ENCODE results near the gene CIC. TPM values are rescaled to one million over a fixed set of nuclear protein-coding genes. Genes with fewer than 3 reads are reported as not detected.

The CIC gene
- total RNA-seq, 1 experiment from 2014 or later, result 13.0 TPM

- Histone ChIP-seq H3K4me1 (replicated peaks) (peaks cover 50% of the 10 kb centered on the region), H3K9me3 (replicated peaks) (0 out of 2 replicates have a peak, but pooled peaks cover 2% of the 10 kb centered on the region), H3K27ac (peak overlapping the region; percentile 60), H3K36me3 (peaks cover 29% of the 10 kb centered on the region), H3K27me3 (replicated peaks) (no peaks in the 10 kb centered on the region), H3K4me3 (peak overlapping the region; percentile 54)
- DNase-seq (ENCODE audit: low read depth in 1 of 2, low spot score in 2 of 2), result peak; percentile 89 to 92
Measured at GRCh38 chr19:42279902-42280814, 11.1 kb downstream of the CIC start.

- no peak for DNase-seq (ENCODE audit: low read depth in 1 of 2, low spot score in 2 of 2)
- H3K36me3 ChIP-seq, result peaks cover 31% of the 10 kb centered on the region
- peak overlapping the region; percentile 60 for H3K27ac ChIP-seq
- no peaks in the 10 kb centered on the region for H3K27me3 ChIP-seq (replicated peaks)
- H3K4me1 ChIP-seq (replicated peaks), result peaks cover 56% of the 10 kb centered on the region
- peak overlapping the region; percentile 54 for H3K4me3 ChIP-seq
- 0 out of 2 replicates have a peak, but pooled peaks cover 2% of the 10 kb centered on the region for H3K9me3 ChIP-seq (replicated peaks)
Measured at GRCh38 chr19:42280815-42281145, 11.7 kb downstream of the CIC start.

- Histone ChIP-seq H3K4me3 (peak overlapping the region; percentile 22), H3K9me3 (replicated peaks) (0 out of 2 replicates have a peak, but pooled peaks cover 2% of the 10 kb centered on the region), H3K36me3 (peaks cover 29% of the 10 kb centered on the region), H3K27ac (peak overlapping the region; percentile 56), H3K4me1 (replicated peaks) (peaks cover 56% of the 10 kb centered on the region), H3K27me3 (replicated peaks) (no peaks in the 10 kb centered on the region)
- DNase-seq (ENCODE audit: low read depth in 1 of 2, low spot score in 2 of 2), result peak; percentile 67 to 72
Measured at GRCh38 chr19:42281146-42281826, 12.2 kb downstream of the CIC start.

- peak overlapping the region; percentile 56 for H3K27ac ChIP-seq
Measured at GRCh38 chr19:42281827-42282762, 13.0 kb downstream of the CIC start.

GRCh38 chr19:42282819-42283187, 13.8 kb downstream of the CIC start:
- Histone ChIP-seq H3K4me3 (no peak overlapping the region), H3K4me1 (replicated peaks) (peaks cover 56% of the 10 kb centered on the region)

More at GRCh38 chr19:42281827-42282762, 13.0 kb downstream of the CIC start:
- H3K36me3 ChIP-seq, result peaks cover 25% of the 10 kb centered on the region
- peak in 1 of 2 experiments; percentile 61 for DNase-seq (ENCODE audit: low read depth in 1 of 2, low spot score in 2 of 2)
- H3K27me3 ChIP-seq (replicated peaks), result no peaks in the 10 kb centered on the region
- peaks cover 56% of the 10 kb centered on the region for H3K4me1 ChIP-seq (replicated peaks)
- peak overlapping the region; percentile 22; the same call in 1 of the 2 replicates for H3K4me3 ChIP-seq
- H3K9me3 ChIP-seq (replicated peaks), result 0 out of 2 replicates have a peak, but pooled peaks cover 2% of the 10 kb centered on the region

GRCh38 chr19:42283188-42284065, 14.4 kb downstream of the CIC start:
- peak overlapping the region; percentile 78 for H3K27ac ChIP-seq
- 0 out of 2 replicates have a peak, but pooled peaks cover 2% of the 10 kb centered on the region for H3K9me3 ChIP-seq (replicated peaks)
- peak overlapping the region; percentile 92 for H3K4me3 ChIP-seq
- peaks cover 33% of the 10 kb centered on the region for H3K36me3 ChIP-seq
- peak; percentile 74 to 95 for DNase-seq (ENCODE audit: low read depth in 1 of 2, low spot score in 2 of 2)
- peaks cover 56% of the 10 kb centered on the region for H3K4me1 ChIP-seq (replicated peaks)
- no peaks in the 10 kb centered on the region for H3K27me3 ChIP-seq (replicated peaks)

More at GRCh38 chr19:42282819-42283187, 13.8 kb downstream of the CIC start:
- Histone ChIP-seq H3K9me3 (replicated peaks) (0 out of 2 replicates have a peak, but pooled peaks cover 2% of the 10 kb centered on the region), H3K27ac (no peak overlapping the region), H3K36me3 (peaks cover 27% of the 10 kb centered on the region), H3K27me3 (replicated peaks) (no peaks in the 10 kb centered on the region)
- DNase-seq (ENCODE audit: low read depth in 1 of 2, low spot score in 2 of 2), result no peak

- H3K4me1 ChIP-seq (replicated peaks), result peaks cover 53% of the 10 kb centered on the region
- H3K9me3 ChIP-seq (replicated peaks), result 0 out of 2 replicates have a peak, but pooled peaks cover 2% of the 10 kb centered on the region
- peak overlapping the region; percentile 92 for H3K4me3 ChIP-seq
- H3K27me3 ChIP-seq (replicated peaks), result no peaks in the 10 kb centered on the region
- peaks cover 39% of the 10 kb centered on the region for H3K36me3 ChIP-seq
- peak; percentile 25 to 82 for DNase-seq (ENCODE audit: low read depth in 1 of 2, low spot score in 2 of 2)
- peak overlapping the region; percentile 78 for H3K27ac ChIP-seq
Measured at GRCh38 chr19:42284066-42284501, 15.0 kb downstream of the CIC start.

- no peak overlapping the region for H3K27ac ChIP-seq
- peaks cover 46% of the 10 kb centered on the region for H3K4me1 ChIP-seq (replicated peaks)
- no peaks in the 10 kb centered on the region for H3K27me3 ChIP-seq (replicated peaks)
- peak overlapping the region; percentile 92 for H3K4me3 ChIP-seq
- H3K9me3 ChIP-seq (replicated peaks), result 0 out of 2 replicates have a peak, but pooled peaks cover 2% of the 10 kb centered on the region
- peak in 1 of 2 experiments; percentile 24 for DNase-seq (ENCODE audit: low read depth in 1 of 2, low spot score in 2 of 2)
- peaks cover 40% of the 10 kb centered on the region for H3K36me3 ChIP-seq
Measured at GRCh38 chr19:42284591-42285341, 15.7 kb downstream of the CIC start.

GRCh38 chr19:42285541-42285941, 16.5 kb downstream of the CIC start:
- DNase-seq (ENCODE audit: low read depth in 1 of 2, low spot score in 2 of 2), result no peak
- no peaks in the 10 kb centered on the region for H3K27me3 ChIP-seq (replicated peaks)
- H3K4me3 ChIP-seq, result no peak overlapping the region
- 0 out of 2 replicates have a peak, but pooled peaks cover 2% of the 10 kb centered on the region for H3K9me3 ChIP-seq (replicated peaks)
- no peak overlapping the region for H3K27ac ChIP-seq
- peaks cover 48% of the 10 kb centered on the region for H3K36me3 ChIP-seq
- peaks cover 41% of the 10 kb centered on the region for H3K4me1 ChIP-seq (replicated peaks)

- DNase-seq (ENCODE audit: low read depth in 1 of 2, low spot score in 2 of 2), result no peak
- Histone ChIP-seq H3K27me3 (replicated peaks) (no peaks in the 10 kb centered on the region), H3K4me1 (replicated peaks) (peaks cover 39% of the 10 kb centered on the region), H3K9me3 (replicated peaks) (0 out of 2 replicates have a peak, but pooled peaks cover 2% of the 10 kb centered on the region), H3K36me3 (peaks cover 52% of the 10 kb centered on the region), H3K4me3 (no peak overlapping the region), H3K27ac (no peak overlapping the region)
Measured at GRCh38 chr19:42285988-42286348, 16.9 kb downstream of the CIC start.

GRCh38 chr19:42286349-42287016, 17.4 kb downstream of the CIC start:
- H3K4me3 ChIP-seq, result no peak overlapping the region
- no peak for DNase-seq (ENCODE audit: low read depth in 1 of 2, low spot score in 2 of 2)
- no peak overlapping the region for H3K27ac ChIP-seq
- H3K4me1 ChIP-seq (replicated peaks), result peaks cover 34% of the 10 kb centered on the region
- H3K27me3 ChIP-seq (replicated peaks), result no peaks in the 10 kb centered on the region
- H3K36me3 ChIP-seq, result peaks cover 57% of the 10 kb centered on the region
- H3K9me3 ChIP-seq (replicated peaks), result 0 out of 2 replicates have a peak, but pooled peaks cover 2% of the 10 kb centered on the region
